Activated T-helper 1 cell treated with anti-CD3 and anti-CD28 coated beads, Interleukin-12 subunit alpha, Interleukin-12 subunit beta, Interleukin-2, Interleukin-4 antibody, amounts not matched to agents 30 ng/mL and 10 ng/mL and 1 ng/mL, durations not matched to agents 14 hours and 24 hours and 36 hours (primary cell): ENCODE measurements around the gene TRMT112. TPM values are rescaled to one million over a fixed set of nuclear protein-coding genes. Genes with fewer than 3 reads are reported as not detected.
"Not testable (repeated sequence)": the region's sequence is repeated elsewhere in the genome, so short reads cannot be mapped to it uniquely, and the experiment has no call there.

Experiments
- DNase-seq: peaks from one replicate; pipeline ENCODE4 v3.0.0; 2021; ENCODE audit warnings: low spot score
- H3K27ac Mint-ChIP-seq: one replicate; pipeline ENCODE4 v1.8.0; 2021; ENCODE audit warnings: mild to moderate bottlenecking, mixed read lengths
- H3K27me3 Mint-ChIP-seq: one replicate; pipeline ENCODE4 v1.8.0; 2022; ENCODE audit warnings: mild to moderate bottlenecking, moderate library complexity, mixed read lengths; ENCODE audit not compliant: insufficient read depth
- H3K36me3 Mint-ChIP-seq: one replicate; pipeline ENCODE4 v1.8.0; 2021; ENCODE audit warnings: low read depth, mixed read lengths
- H3K4me1 Mint-ChIP-seq: one replicate; pipeline ENCODE4 v1.8.0; 2021; ENCODE audit warnings: low read depth, mixed read lengths
- H3K4me3 Mint-ChIP-seq: one replicate; pipeline ENCODE4 v1.8.0; 2021; ENCODE audit warnings: mild to moderate bottlenecking, moderate library complexity, mixed read lengths
- H3K9me3 Mint-ChIP-seq: one replicate; pipeline ENCODE4 v1.8.0; 2021; ENCODE audit warnings: mixed read lengths
- intact Hi-C: fragments of 100-400 bp; cut with micrococcal nuclease; formaldehyde crosslinking; loops from one replicate; pipeline ENCODE4 v1.15.1; 2024
- total RNA-seq: library from RNA; stranded (reverse); gene quantifications from 2 replicates; pipeline ENCODE4 v1.2.3, GENCODE V29; 2022

Gene TRMT112
- total RNA-seq, 1 donor from 2014 or later: 307 TPM

DNA sequence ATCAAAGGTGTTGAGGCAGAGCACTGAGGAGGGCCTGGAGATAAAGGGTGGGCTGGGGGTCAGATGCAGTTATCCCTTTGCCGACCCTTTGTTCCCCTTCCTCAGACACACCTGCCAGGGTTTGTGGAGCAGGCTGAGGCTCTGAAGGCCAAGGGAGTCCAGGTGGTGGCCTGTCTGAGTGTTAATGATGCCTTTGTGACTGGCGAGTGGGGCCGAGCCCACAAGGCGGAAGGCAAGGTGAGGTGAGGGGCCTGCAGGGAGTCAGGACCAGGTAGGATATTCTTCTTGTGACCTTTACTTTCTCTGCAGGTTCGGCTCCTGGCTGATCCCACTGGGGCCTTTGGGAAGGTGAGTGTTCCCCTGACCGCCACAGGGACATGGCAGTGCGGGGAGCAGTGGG is 3.2 kb upstream of the TRMT112 start:
- H3K36me3 Mint-ChIP-seq: peaks cover 22% of the 10 kb centered on the region
- H3K9me3 Mint-ChIP-seq: no peaks in the 10 kb centered on the region
- no peaks in the 10 kb centered on the region for H3K27me3 Mint-ChIP-seq
- intact Hi-C loops: no loop called here
- peaks cover 34% of the 10 kb centered on the region for H3K4me1 Mint-ChIP-seq
- no peak for DNase-seq
- H3K27ac Mint-ChIP-seq: no peak overlapping the region
- H3K4me3 Mint-ChIP-seq: peak overlapping the region; percentile 54

GRCh38 chr11:64318766-64319761 is 1.7 kb upstream of the TRMT112 start:
- H3K27ac Mint-ChIP-seq: peak overlapping the region; percentile 100
- DNase-seq: no peak
- H3K36me3 Mint-ChIP-seq: peaks cover 27% of the 10 kb centered on the region
- H3K4me3 Mint-ChIP-seq: peak overlapping the region; percentile 94
- no peaks in the 10 kb centered on the region for H3K27me3 Mint-ChIP-seq
- intact Hi-C loops: loop anchor here (1.0 to 5.0 kb wide), 4 partner anchors 12 to 332 kb away; partner anchors contain the start of genes CCDC88B, GPR137 and OTUB1
- no peaks in the 10 kb centered on the region for H3K9me3 Mint-ChIP-seq
- peaks cover 34% of the 10 kb centered on the region for H3K4me1 Mint-ChIP-seq

DNA sequence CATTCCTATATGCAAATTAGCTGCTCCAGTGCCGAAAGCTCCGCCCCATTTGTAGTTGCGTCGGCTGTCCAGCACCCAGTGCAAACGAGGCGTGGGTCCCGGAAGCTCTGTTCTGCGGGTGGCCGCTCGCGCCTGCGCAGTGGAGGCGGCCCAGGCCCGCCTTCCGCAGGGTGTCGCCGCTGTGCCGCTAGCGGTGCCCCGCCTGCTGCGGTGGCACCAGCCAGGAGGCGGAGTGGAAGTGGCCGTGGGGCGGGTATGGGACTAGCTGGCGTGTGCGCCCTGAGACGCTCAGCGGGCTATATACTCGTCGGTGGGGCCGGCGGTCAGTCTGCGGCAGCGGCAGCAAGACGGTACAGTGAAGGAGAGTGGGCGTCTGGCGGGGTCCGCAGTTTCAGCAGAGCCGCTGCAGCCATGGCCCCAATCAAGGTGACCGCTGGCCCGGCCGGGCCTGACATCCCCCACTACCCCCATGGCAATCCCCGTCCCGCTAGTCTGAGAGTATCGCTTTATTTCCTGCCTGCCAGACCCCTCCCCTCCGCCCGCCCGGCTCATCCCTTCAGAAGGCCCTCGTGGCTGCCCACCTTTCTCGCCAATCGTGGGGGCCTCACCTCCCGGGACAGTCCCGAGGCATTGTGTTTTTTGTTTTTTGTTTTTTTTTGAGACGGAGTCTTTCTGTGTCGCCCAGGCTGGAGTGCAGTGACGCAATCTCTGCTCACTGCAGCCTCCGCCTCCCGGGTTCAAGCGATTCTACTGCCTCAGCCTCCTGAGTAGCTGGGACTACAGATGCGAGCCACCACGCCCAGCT is 804 bp upstream of the TRMT112 start, which contains the start of gene PRDX5:
Gene PRDX5, plus strand, starts transcription at position 161 of the 805 bp plus-strand sequence. Its CDS starts 95 bp downstream, at position 256.
- Mint-ChIP-seq H3K9me3 (no peaks in the 10 kb centered on the region), H3K27ac (peak within 1 kb of the TSS; percentile 100), H3K36me3 (peaks cover 27% of the 10 kb centered on the region), H3K4me3 (peak within 1 kb of the TSS; percentile 94), H3K4me1 (peaks cover 34% of the 10 kb centered on the region), H3K27me3 (no peaks in the 10 kb centered on the region)
- peak; percentile 96 for DNase-seq
- intact Hi-C loops: loop anchor here (1.0 to 5.0 kb wide), 10 partner anchors 13 to 460 kb away; partner anchors contain the start of genes CCDC88B, ESRRA, FKBP2 and GPR137

DNA sequence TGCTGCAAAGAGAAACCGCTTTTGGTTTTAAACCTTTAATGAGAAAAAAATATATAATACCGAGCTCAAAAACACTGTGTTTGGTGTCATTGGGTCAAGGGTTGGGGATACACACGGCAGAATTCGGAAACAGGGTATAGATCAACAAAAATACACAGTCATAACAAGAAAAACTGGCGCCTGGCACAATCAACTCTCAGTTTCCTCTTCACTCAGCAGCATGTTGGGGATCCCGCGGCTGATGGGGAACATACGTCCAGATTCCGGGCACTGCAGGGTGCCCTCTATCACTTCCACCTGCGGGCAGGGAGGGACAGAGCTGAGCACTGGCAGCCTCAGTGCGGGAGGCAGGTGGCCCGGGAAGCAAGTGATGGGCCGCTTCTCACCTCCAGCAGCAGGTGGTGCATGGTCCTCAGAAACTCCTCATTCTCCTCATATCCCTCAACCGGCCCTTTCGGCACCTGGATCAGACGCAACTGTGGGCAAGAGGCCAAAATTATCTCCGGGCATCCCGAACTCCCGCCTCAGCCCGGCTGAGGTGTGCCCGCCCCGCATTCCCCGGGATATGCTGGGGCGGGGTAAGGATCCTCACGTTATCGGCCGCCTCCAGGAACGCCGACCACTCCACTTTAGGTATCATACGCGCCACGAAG is 561 bp downstream of the TRMT112 start:
- no peak for DNase-seq

DNA sequence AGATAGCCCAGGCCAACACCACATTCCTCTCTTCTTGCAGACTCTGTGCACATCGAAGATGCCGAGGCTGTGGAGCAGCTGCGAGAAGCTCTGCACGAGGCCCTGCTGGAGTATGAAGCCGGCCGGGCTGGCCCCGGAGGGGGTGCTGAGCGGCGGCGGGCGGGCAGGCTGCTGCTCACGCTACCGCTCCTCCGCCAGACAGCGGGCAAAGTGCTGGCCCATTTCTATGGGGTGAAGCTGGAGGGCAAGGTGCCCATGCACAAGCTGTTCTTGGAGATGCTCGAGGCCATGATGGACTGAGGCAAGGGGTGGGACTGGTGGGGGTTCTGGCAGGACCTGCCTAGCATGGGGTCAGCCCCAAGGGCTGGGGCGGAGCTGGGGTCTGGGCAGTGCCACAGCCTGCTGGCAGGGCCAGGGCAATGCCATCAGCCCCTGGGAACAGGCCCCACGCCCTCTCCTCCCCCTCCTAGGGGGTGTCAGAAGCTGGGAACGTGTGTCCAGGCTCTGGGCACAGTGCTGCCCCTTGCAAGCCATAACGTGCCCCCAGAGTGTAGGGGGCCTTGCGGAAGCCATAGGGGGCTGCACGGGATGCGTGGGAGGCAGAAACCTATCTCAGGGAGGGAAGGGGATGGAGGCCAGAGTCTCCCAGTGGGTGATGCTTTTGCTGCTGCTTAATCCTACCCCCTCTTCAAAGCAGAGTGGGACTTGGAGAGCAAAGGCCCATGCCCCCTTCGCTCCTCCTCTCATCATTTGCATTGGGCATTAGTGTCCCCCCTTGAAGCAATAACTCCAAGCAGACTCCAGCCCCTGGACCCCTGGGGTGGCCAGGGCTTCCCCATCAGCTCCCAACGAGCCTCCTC is 1.5 kb downstream of the TRMT112 start:
- H3K27ac Mint-ChIP-seq: peak overlapping the region; percentile 100
- H3K36me3 Mint-ChIP-seq: peaks cover 25% of the 10 kb centered on the region
- H3K4me3 Mint-ChIP-seq: peak overlapping the region; percentile 94
- H3K4me1 Mint-ChIP-seq: peaks cover 30% of the 10 kb centered on the region
- H3K27me3 Mint-ChIP-seq, H3K9me3 Mint-ChIP-seq, DNase-seq: not testable (repeated sequence)
- intact Hi-C loops: loop anchor here (5.0 kb wide), 1 partner anchor 329 kb away; the partner anchor contains the start of gene OTUB1

More for the DNA sequence above, 561 bp downstream of the TRMT112 start:
- Mint-ChIP-seq H3K27ac (peak overlapping the region; percentile 100), H3K9me3 (no peaks in the 10 kb centered on the region), H3K4me1 (peaks cover 34% of the 10 kb centered on the region), H3K4me3 (peak overlapping the region; percentile 94), H3K36me3 (peaks cover 31% of the 10 kb centered on the region), H3K27me3 (no peaks in the 10 kb centered on the region)
- intact Hi-C loops: loop anchor here (1.0 to 5.0 kb wide), 7 partner anchors 11 to 462 kb away; partner anchors contain the start of genes ESRRA, FKBP2, OTUB1 and RPS6KA4

DNA sequence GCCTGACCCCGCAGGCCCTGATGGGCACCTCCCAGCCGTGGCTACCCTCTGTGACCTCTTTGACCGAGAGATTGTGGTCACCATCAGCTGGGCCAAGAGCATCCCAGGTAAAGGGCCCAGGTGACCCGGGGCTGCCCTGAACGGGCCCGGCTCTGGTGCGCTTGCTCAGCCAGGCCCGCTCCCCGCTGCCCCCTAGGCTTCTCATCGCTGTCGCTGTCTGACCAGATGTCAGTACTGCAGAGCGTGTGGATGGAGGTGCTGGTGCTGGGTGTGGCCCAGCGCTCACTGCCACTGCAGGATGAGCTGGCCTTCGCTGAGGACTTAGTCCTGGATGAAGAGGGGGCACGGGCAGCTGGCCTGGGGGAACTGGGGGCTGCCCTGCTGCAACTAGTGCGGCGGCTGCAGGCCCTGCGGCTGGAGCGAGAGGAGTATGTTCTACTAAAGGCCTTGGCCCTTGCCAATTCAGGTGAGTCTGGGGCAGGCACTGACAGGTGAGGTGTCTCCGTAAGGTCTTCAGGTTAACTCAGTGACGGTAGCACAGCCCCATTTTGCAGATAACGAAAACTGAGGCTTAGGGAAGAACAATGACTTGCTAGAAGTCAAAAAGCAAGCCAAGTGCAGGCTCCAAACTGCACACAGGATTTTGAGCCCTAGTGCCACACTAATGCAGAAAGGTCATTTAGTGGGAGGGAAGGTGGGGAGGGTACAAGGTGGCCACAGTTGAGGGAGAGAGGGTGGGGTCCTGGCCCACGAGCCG is 2.4 kb downstream of the TRMT112 start:
- no peak for DNase-seq
- intact Hi-C loops: loop anchor here (5.0 kb wide), 1 partner anchor 328 kb away; the partner anchor contains the start of gene OTUB1

GRCh38 chr11:64314146-64314804 is 3.1 kb downstream of the TRMT112 start:
- Mint-ChIP-seq H3K27me3 (no peaks in the 10 kb centered on the region), H3K4me1 (peaks cover 17% of the 10 kb centered on the region), H3K36me3 (peaks cover 21% of the 10 kb centered on the region), H3K27ac (no peak overlapping the region), H3K9me3 (no peaks in the 10 kb centered on the region), H3K4me3 (no peak overlapping the region)
- DNase-seq: no peak
- intact Hi-C loops: no loop called here

More for the DNA sequence above, 2.4 kb downstream of the TRMT112 start:
- H3K27me3 Mint-ChIP-seq: no peaks in the 10 kb centered on the region
- peaks cover 24% of the 10 kb centered on the region for H3K4me1 Mint-ChIP-seq
- H3K9me3 Mint-ChIP-seq: no peaks in the 10 kb centered on the region
- H3K4me3 Mint-ChIP-seq: peak overlapping the region; percentile 45
- H3K27ac Mint-ChIP-seq: no peak overlapping the region
- peaks cover 21% of the 10 kb centered on the region for H3K36me3 Mint-ChIP-seq

DNA sequence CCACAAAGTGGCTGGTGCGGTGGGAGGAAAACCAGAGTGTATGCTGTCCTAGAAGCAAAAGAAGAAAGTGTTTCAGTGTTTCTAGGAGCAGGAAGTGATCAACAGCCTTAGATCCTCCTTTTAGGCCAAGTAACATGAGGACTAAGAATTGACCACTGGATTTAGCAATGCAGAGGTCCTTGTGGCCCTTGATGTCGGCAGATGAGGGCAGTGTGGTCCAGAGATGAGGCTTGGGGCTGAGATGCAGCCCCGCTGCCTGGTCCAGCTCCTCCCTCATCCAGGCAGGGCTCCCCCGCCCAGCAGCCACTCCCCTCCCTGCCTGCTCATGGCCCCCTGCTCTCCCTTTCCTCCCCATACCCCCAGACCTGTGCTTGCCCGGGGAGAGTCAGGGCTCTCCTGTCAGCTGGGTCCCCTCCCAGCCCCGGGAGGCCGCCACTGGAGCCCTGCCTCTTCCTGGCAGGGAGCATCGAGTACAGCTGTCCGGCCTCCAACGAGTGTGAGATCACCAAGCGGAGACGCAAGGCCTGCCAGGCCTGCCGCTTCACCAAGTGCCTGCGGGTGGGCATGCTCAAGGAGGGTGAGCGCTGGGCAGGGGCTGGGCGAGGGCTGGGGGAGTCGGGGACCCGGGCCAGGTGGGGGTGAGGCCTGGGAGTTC is 3.7 kb downstream of the TRMT112 start:
- no peak overlapping the region for H3K4me3 Mint-ChIP-seq
- H3K9me3 Mint-ChIP-seq: no peaks in the 10 kb centered on the region
- no peak for DNase-seq
- H3K27me3 Mint-ChIP-seq: no peaks in the 10 kb centered on the region
- H3K4me1 Mint-ChIP-seq: peaks cover 12% of the 10 kb centered on the region
- no peak overlapping the region for H3K27ac Mint-ChIP-seq
- intact Hi-C loops: no loop called here
- H3K36me3 Mint-ChIP-seq: peaks cover 21% of the 10 kb centered on the region

DNA sequence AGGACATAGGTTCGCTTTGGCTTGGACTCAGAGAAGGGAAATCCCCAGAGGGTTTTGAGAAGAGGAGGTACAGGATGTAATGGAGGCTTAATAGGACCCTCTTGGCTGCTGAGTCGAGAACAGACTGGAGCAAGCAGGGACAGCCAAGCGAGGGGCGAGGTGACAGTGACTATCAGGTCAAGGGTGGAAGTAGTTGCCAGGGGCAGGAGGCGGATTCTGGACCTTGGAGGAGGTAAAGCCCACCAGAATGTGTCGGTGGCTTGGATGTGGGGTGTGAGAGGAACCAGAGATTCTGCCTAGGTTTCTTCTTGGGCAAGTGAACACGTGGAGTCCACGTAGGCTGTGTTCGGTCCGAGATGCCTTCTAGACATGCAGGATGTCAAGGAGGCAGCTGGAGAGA is 4.4 kb downstream of the TRMT112 start:
- Mint-ChIP-seq H3K27me3 (no peaks in the 10 kb centered on the region), H3K36me3 (peaks cover 21% of the 10 kb centered on the region), H3K27ac (peak overlapping the region; percentile 42), H3K4me1 (peaks cover 12% of the 10 kb centered on the region), H3K4me3 (no peak overlapping the region), H3K9me3 (no peaks in the 10 kb centered on the region)
- intact Hi-C loops: no loop called here
- DNase-seq: no peak

GRCh38 chr11:64307795-64308194 is 9.6 kb downstream of the TRMT112 start:
- DNase-seq, H3K27me3 Mint-ChIP-seq, H3K9me3 Mint-ChIP-seq, intact Hi-C loops: not testable (repeated sequence)
- peak overlapping the region; percentile 92 for H3K4me3 Mint-ChIP-seq
- peak overlapping the region; percentile 15 for H3K27ac Mint-ChIP-seq
- H3K4me1 Mint-ChIP-seq: peaks cover 12% of the 10 kb centered on the region
- H3K36me3 Mint-ChIP-seq: peaks cover 11% of the 10 kb centered on the region
